HepG2 (cell line): Measurements from ENCODE around the gene ADRA2B. TPM values are rescaled to one million over a fixed set of nuclear protein-coding genes. Genes with fewer than 3 reads are reported as not detected.

Experiments used
- ATAC-seq: fragments of 200-7000 bp; cut with Tn5 transposase; 3 replicates; pipeline ENCODE4 v1.9.1; 2020; ENCODE audit warnings: mild to moderate bottlenecking, moderate library complexity
- BruUV-seq: library from RNA; stranded (reverse); fragments of 400-500 nt; replicated peaks from 2 replicates; lab custom pipeline; 2021; lab: Mats Ljungman, UMichigan
- CTCF ChIA-PET: fragments of 300-600 bp; formaldehyde crosslinking; extraction: SDS; loops from one replicate; lab custom pipeline; 2021; ENCODE audit warnings: low total read pairs, inconsistent platforms, low intra/inter-chr PET ratio; lab: Yijun Ruan, JAX
- POLR2A ChIA-PET: fragments of 350-600 bp; sonication (Branson Sonifier 250); formaldehyde crosslinking; loops from one replicate; lab custom pipeline; 2020; ENCODE audit warnings: antibody characterized with exemption, inconsistent platforms; lab: Yijun Ruan, JAX
- DNase-seq: peaks from one replicate; pipeline ENCODE4 v3.0.0-alpha.2; 2015; ENCODE audit warnings: low spot score
- FAIRE-seq: peaks from 3 replicates; lab custom pipeline; 2011; peaks lifted over from hg19 to GRCh38; lab: Jason Lieb, UNC
- H2AFZ ChIP-seq: one replicate; pipeline ENCODE4 v1.6.1; 2011; ENCODE audit warnings: low read length, inconsistent platforms
- H3K27ac ChIP-seq: fragments of 300-600 bp; 3 replicates; pipeline ENCODE4 v1.8.0; 2011; ENCODE audit warnings: mixed run types, mild to moderate bottlenecking, mixed read lengths, low read length, inconsistent platforms; ENCODE audit not compliant: insufficient read depth; ENCODE audit errors: extremely low read length
- H3K27me3 ChIP-seq, 2 experiments: fragments of 200-600 bp in 1 of 2; 2 replicates in 1 of 2; 3 replicates in 1 of 2; pipeline versions ENCODE4 v1.6.0 to v1.8.0; 2011; ENCODE audit warnings: low read length in 2 of 2, mild to moderate bottlenecking in 2 of 2, moderate library complexity in 2 of 2, inconsistent platforms in 1 of 2; ENCODE audit not compliant: insufficient read depth in 2 of 2, control insufficient read depth in 1 of 2
- H3K36me3 ChIP-seq, 2 experiments: fragments of 200-600 bp in 1 of 2; replicated peaks in 1 of 2; 2 replicates in 1 of 2; 3 replicates in 1 of 2; pipeline versions ENCODE4 v1.5.1 to v1.8.0; 2011; ENCODE audit warnings: low read length in 2 of 2, inconsistent platforms in 1 of 2; ENCODE audit not compliant: insufficient read depth in 2 of 2, control insufficient read depth in 1 of 2
- H3K4me1 ChIP-seq: 2 replicates; pipeline ENCODE4 v1.5.1; 2012; ENCODE audit warnings: low read length, inconsistent platforms; ENCODE audit not compliant: insufficient read depth
- H3K4me2 ChIP-seq: 2 replicates; pipeline ENCODE4 v1.6.0; 2011; ENCODE audit warnings: low read depth, low read length, inconsistent platforms
- H3K4me3 ChIP-seq, 3 experiments: fragments of 200-600 bp in 1 of 3; sonication (generic), shearing (Covaris generic) in 1 of 3; replicated peaks in 1 of 3; 2 replicates each; pipeline ENCODE4 v1.5.1; 2011 to 2016; ENCODE audit warnings: low read length in 3 of 3, inconsistent platforms in 2 of 3, low read depth in 2 of 3, mild to moderate bottlenecking in 2 of 3, control low read depth in 1 of 3, mixed read lengths in 1 of 3; ENCODE audit not compliant: insufficient read depth in 1 of 3
- H3K79me2 ChIP-seq: one replicate; pipeline ENCODE4 v1.6.1; 2011; ENCODE audit warnings: low read length, inconsistent platforms; ENCODE audit not compliant: insufficient read depth
- H3K9ac ChIP-seq: 2 replicates; pipeline ENCODE4 v1.6.0; 2011; ENCODE audit warnings: mild to moderate bottlenecking, low read depth, low read length, inconsistent platforms; ENCODE audit not compliant: insufficient read depth
- H3K9me3 ChIP-seq: 2 replicates; pipeline ENCODE4 v1.5.1; 2012; ENCODE audit warnings: mild to moderate bottlenecking, low read length
- H4K20me1 ChIP-seq: 2 replicates; pipeline ENCODE4 v1.6.0; 2011; ENCODE audit warnings: inconsistent platforms, mild to moderate bottlenecking, low read length, moderate library complexity; ENCODE audit not compliant: insufficient read depth
- AGO1 ChIP-seq: fragments of 200-400 bp; formaldehyde crosslinking; IDR thresholded peaks from 2 replicates; pipeline ENCODE4 v1.6.1; 2017; ENCODE audit warnings: mild to moderate bottlenecking, low read depth, low read length, moderate library complexity; ENCODE audit not compliant: poor library complexity, severe bottlenecking
- FOSL1 ChIP-seq: sonication (generic); formaldehyde crosslinking; IDR thresholded peaks from 2 replicates; pipeline ENCODE4 v1.9.0; 2021; ENCODE audit warnings: missing genetic modification reagents, borderline replicate concordance
- KLF9 ChIP-seq: IDR thresholded peaks from 2 replicates; pipeline ENCODE4 v1.6.1; 2016; ENCODE audit warnings: low read depth
- NRL ChIP-seq: sonication (generic); formaldehyde crosslinking; IDR thresholded peaks from 2 replicates; pipeline ENCODE4 v1.5.0; 2020; ENCODE audit warnings: missing genetic modification reagents, mild to moderate bottlenecking, moderate library complexity, borderline replicate concordance
- ZNF12 ChIP-seq: sonication (generic); formaldehyde crosslinking; IDR thresholded peaks from 2 replicates; pipeline ENCODE4 v1.5.0; 2020; ENCODE audit warnings: missing genetic modification reagents
- ZNF136 ChIP-seq: sonication (generic); formaldehyde crosslinking; IDR thresholded peaks from 2 replicates; pipeline ENCODE4 v1.8.1; 2022; ENCODE audit warnings: low read depth, mild to moderate bottlenecking, moderate library complexity, missing genetic modification reagents
- ZNF546 ChIP-seq: sonication (generic); formaldehyde crosslinking; conservative IDR thresholded peaks from 2 replicates; pipeline ENCODE4 v1.8.1; 2023; ENCODE audit warnings: mild to moderate bottlenecking, missing genetic modification reagents
- ZNF841 ChIP-seq: sonication (generic); formaldehyde crosslinking; IDR thresholded peaks from 2 replicates; pipeline ENCODE4 v1.8.1; 2023; ENCODE audit warnings: missing genetic modification reagents, borderline replicate concordance
- ZNF891 ChIP-seq: sonication (generic); formaldehyde crosslinking; IDR thresholded peaks from 2 replicates; pipeline ENCODE4 v1.5.0; 2020; ENCODE audit warnings: mild to moderate bottlenecking, missing genetic modification reagents
- whole genome bisulfite sequencing: methylation state at CpG from one replicate; pipeline ENCODE4 v1.1.6; 2017; ENCODE audit warnings: low lambda C conversion rate; 5-methylcytosine and 5-hydroxymethylcytosine counted together
- in situ Hi-C: cut with HindIII; loops from 2 replicates; pipeline ENCODE4 v1.10.0; 2017; ENCODE audit warnings: low pct_unique_long_range_greater_than_20kb; ENCODE audit not compliant: extremely low pct_ligation_motif_present
- intact Hi-C: fragments of 100-400 bp; cut with micrococcal nuclease; formaldehyde crosslinking; loops from one replicate; pipeline ENCODE4 v1.10.0; 2022; ENCODE audit not compliant: unreplicated experiment
- polyA plus RNA-seq, 8 experiments: library from polyadenylated mRNA; depleted of rRNA in 3 of 8; stranded (reverse) in 7 of 8; unstranded in 1 of 8; fragments of >200 nt; fragmentation: Illumina TruSeq in 4 of 8; extraction: Trizol in 4 of 8; gene quantifications; 2 replicates each; pipeline versions ENCODE4 v1.2.1 to v1.2.3, GENCODE V29; 2011 to 2016; ENCODE audit warnings: low read depth in 4 of 8, missing spikeins in 1 of 8, mixed read lengths in 1 of 8; ENCODE audit not compliant: insufficient read depth in 1 of 8
- total RNA-seq, 5 experiments: library from RNA; depleted of rRNA; stranded (reverse); fragments of >200 nt; fragmentation: Illumina TruSeq; extraction: Trizol; gene quantifications; 2 replicates each; pipeline ENCODE4 v1.2.3, GENCODE V29; 2016; ENCODE audit warnings: low read depth in 1 of 5
- TF ChIP-seq, protein P1 (sequence below): sonication (generic); formaldehyde crosslinking; IDR thresholded peaks from 2 replicates; pipeline ENCODE4 v1.4.0; 2020; ENCODE audit warnings: mild to moderate bottlenecking, missing genetic modification reagents

ADRA2B gene
- total and polyA plus RNA-seq, 2 of the 13 experiments (the other 11 are each of a cell fraction or from before 2014, with no cell fraction given), result not detected

DNA sequence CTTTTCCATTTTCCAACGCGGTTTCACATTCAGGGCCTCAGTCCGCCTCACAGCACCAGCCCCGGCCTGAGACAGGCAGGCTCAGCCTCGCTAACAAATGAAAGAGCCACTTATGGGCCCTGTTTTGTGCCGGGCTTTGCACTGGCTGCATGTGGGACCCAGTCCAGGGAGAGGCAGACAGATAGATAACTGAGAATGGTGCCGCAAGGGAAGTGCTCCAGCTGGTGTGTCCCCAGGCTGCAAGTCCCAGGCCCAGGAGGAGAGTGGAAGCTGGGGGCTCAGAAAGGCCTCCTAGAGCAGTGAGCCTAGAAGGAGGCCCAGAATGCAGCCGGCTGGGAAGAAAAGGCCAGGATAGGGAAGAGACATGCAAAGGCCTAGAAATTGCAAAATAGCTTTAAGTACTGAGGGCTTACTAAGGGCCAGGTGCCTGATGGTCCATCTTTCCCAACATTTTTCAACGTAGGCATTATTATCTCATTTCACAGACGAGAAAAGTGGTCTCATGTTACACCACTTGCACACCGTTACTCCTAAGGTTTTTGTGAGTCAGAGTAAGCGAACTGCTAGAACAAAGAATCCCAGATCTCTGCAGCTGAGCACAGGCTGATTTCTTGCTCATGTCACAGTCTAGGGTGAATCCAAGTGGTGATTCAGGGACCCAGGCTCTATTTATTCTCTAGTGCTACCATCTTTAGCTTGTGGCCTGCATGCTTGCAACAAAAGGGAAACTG lies 26.0 kb downstream of the ADRA2B start:
- in situ Hi-C loops (no loop called here), intact Hi-C loops (no loop called here)
- H3K4me1 ChIP-seq, result peaks cover 14% of the 10 kb centered on the region
- CTCF ChIA-PET, result no interaction called here
- 41% methylated on average over 12 of the region's 12 CpGs for WGBS
- peak; percentile 50 for ATAC-seq
- peak overlapping the region; percentile 10; the same call in 1 of the 2 replicates for H3K9ac ChIP-seq
- H4K20me1 ChIP-seq, result no peaks in the 10 kb centered on the region
- no peaks in the 10 kb centered on the region for H3K79me2 ChIP-seq
- H3K9me3 ChIP-seq, result no peaks in the 10 kb centered on the region
- H2AFZ ChIP-seq, result no peak overlapping the region
- POLR2A ChIA-PET, result no interaction called here
- peak overlapping the region in 1 of 3 experiments; percentile 32; a peak in 1 of 6 replicates for H3K4me3 ChIP-seq
- H3K27ac ChIP-seq, result no peak overlapping the region
- H3K36me3 ChIP-seq, result no peaks in the 10 kb centered on the region
- no peak for DNase-seq
- H3K4me2 ChIP-seq, result peak overlapping the region; percentile 15
- TF ChIP-seq ZNF546 (CRISPR knock-in tag), result no peak
- TF ChIP-seq ZNF12 (CRISPR knock-in tag), result peak; percentile 52; the same call in 1 of the 2 replicates
- TF ChIP-seq AGO1, result no peak
- no TSS peak for BruUV-seq
- peaks cover 4 to 37% of the 10 kb centered on the region in 2 experiments for H3K27me3 ChIP-seq
- FAIRE-seq, result peak; percentile 59

DNA sequence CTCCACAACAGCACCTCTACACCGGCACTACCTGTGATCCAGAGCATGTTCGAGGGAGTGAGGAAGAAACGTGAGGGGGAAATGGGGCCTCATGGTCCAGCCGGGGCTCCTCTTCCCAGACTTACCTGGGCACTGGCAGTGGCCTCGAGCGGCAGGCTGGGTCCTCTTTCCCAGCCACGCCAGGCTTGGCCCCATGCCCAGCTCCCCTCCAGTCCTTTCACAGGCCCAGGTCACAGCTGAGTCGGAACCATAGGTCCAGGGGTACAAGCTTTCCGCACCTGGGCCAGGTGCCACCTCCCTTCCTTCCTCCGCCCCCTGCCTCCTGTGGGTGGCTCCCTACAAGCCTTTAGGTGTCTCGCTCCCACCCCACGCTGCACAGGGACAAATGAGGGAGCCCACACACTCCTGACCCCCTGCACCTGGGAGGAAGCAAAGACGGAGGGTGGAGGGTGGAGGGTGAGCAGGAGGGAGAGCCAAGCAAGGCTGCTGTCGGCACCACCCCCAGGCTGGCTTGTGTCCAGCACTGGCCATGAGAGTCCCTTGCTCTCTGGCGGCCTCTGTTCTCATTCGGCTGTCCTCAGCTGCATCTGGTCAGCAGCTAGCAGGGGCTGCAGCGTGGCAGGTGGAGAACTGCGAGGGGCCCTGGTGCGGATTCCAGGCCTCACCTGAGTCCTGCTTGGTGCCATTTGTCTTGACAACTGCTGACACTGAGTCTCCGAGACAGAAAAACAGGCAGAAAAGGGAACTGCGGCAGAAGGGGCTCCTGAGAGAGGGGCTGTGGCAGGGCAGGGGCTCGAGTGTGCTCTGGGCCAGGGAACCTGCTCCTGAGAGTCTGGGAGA lies 26.8 kb downstream of the ADRA2B start:
- peak; percentile 84 for ATAC-seq
- TF ChIP-seq ZNF891 (CRISPR knock-in tag), result 0 out of 2 replicates have a peak, but pooled peaks have one; percentile 45
- TF ChIP-seq ZNF841 (CRISPR knock-in tag), result no peak
- 0 out of 2 replicates have a peak, but pooled peaks have one; percentile 47 for TF ChIP-seq NRL (CRISPR knock-in tag)
- TF ChIP-seq, protein P1, sequence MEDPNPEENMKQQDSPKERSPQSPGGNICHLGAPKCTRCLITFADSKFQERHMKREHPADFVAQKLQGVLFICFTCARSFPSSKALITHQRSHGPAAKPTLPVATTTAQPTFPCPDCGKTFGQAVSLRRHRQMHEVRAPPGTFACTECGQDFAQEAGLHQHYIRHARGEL (CRISPR knock-in tag), result peak; percentile 84; the same call in 1 of the 2 replicates
- no peak for TF ChIP-seq FOSL1 (CRISPR knock-in tag)
- TF ChIP-seq ZNF136 (CRISPR knock-in tag), result no peak
- no peak for TF ChIP-seq KLF9 (CRISPR knock-in tag)

More for the DNA sequence above, 26.8 kb downstream of the ADRA2B start:
- intact Hi-C loops, result no loop called here
- ChIA-PET CTCF (no interaction called here), POLR2A (no interaction called here)
- FAIRE-seq (no peak), DNase-seq (no peak)
- H3K36me3 ChIP-seq, result no peaks in the 10 kb centered on the region
- no peaks in the 10 kb centered on the region for H3K79me2 ChIP-seq
- H2AFZ ChIP-seq, result no peak overlapping the region
- no peak overlapping the region for H3K27ac ChIP-seq
- BruUV-seq, result no TSS peak
- peaks cover 7 to 40% of the 10 kb centered on the region in 2 experiments for H3K27me3 ChIP-seq
- in situ Hi-C loops, result no loop called here
- H3K4me3 ChIP-seq, result peak overlapping the region in 1 of 3 experiments; percentile 32; a peak in 1 of 6 replicates
- H3K4me1 ChIP-seq, result peaks cover 14% of the 10 kb centered on the region
- H4K20me1 ChIP-seq, result no peaks in the 10 kb centered on the region
- no peaks in the 10 kb centered on the region for H3K9me3 ChIP-seq
- peak overlapping the region; percentile 15; the same call in 1 of the 2 replicates for H3K4me2 ChIP-seq
- WGBS, result 32% methylated on average over 22 of the region's 22 CpGs
- no peak overlapping the region for H3K9ac ChIP-seq
